ENCODE results near the gene AOC1.

DNA sequence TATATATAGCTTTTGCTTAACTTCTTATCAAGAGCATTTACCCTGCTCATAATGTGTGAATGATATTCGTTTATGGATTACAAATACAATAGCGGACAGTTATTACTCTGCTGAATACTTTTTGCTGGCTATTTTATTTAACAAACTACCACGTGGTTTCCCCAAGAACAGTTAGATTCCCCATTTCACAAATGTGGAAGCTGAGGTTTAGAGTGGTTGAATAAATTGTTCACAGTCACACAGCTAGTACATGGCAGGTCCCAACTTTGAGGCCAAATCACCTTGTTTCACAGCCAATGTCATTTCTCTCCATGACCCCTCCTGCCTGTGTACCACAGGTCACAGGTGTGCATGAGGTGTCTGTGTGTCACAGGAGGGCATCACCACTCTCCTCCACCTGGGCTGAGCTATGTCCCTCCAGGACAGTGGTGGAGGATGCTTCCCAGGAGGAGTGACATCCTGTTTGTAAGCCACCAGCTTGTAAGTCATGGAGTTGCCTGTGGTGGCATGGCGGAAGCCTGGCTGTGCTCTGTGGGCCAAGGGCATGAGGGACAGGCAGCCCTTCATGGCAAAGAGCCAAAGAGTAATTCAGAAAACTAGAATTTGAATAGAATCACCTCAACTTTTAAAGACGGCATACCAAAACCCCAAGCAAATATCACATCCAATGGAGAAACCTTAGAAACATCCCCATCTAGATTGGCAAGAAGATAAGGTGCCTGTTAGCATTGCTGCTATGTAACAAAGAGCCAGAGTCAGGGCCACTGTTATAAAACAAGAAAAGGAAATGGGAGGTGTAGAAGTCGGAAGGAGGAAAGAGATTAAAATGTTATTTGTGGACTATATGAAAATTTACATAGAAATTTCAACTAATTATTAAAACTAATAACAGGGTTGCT lies 51.9 kb downstream of the AOC1 start:
- TF ChIP-seq, protein P1, sequence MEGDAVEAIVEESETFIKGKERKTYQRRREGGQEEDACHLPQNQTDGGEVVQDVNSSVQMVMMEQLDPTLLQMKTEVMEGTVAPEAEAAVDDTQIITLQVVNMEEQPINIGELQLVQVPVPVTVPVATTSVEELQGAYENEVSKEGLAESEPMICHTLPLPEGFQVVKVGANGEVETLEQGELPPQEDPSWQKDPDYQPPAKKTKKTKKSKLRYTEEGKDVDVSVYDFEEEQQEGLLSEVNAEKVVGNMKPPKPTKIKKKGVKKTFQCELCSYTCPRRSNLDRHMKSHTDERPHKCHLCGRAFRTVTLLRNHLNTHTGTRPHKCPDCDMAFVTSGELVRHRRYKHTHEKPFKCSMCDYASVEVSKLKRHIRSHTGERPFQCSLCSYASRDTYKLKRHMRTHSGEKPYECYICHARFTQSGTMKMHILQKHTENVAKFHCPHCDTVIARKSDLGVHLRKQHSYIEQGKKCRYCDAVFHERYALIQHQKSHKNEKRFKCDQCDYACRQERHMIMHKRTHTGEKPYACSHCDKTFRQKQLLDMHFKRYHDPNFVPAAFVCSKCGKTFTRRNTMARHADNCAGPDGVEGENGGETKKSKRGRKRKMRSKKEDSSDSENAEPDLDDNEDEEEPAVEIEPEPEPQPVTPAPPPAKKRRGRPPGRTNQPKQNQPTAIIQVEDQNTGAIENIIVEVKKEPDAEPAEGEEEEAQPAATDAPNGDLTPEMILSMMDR (IDR thresholded peaks at IDR 0.05): no peak
- no peak for TF ChIP-seq POLR2A (IDR thresholded peaks at IDR 0.05)

Measured in vagina (tissue), 2 donors.